HepG2 (cell line): ENCODE data around the gene ZNHIT6. TPM values are rescaled to one million over a fixed set of nuclear protein-coding genes. Genes with fewer than 3 reads are reported as not detected.
"Not testable (repeated sequence)": the region's sequence is repeated elsewhere in the genome, so short reads cannot be mapped to it uniquely, and the experiment has no call there.

Source experiments
- BRD4 ChIP-seq: sonication (generic); formaldehyde crosslinking; IDR thresholded peaks from 2 replicates; pipeline ENCODE4 v1.4.0; 2020; ENCODE audit warnings: missing genetic modification reagents
- CEBPG ChIP-seq: IDR thresholded peaks from 2 replicates; pipeline ENCODE4 v1.6.1; 2016
- FOXA3 ChIP-seq: IDR thresholded peaks from 2 replicates; pipeline ENCODE4 v1.6.1; 2016; ENCODE audit warnings: missing genetic modification reagents, missing compliant biosample characterization
- ISL2 ChIP-seq: sonication (generic); formaldehyde crosslinking; IDR thresholded peaks from 2 replicates; pipeline ENCODE4 v1.5.0; 2020; ENCODE audit warnings: missing genetic modification reagents
- KDM2A ChIP-seq: sonication (generic); formaldehyde crosslinking; IDR thresholded peaks from 2 replicates; pipeline ENCODE4 v1.4.0; 2020; ENCODE audit warnings: low read depth, missing genetic modification reagents, borderline replicate concordance
- LCORL ChIP-seq, 2 experiments: fragments of 450-650 bp in 1 of 2; sonication (generic) in 1 of 2; formaldehyde crosslinking in 1 of 2; IDR thresholded peaks; 2 replicates each; pipeline versions ENCODE4 v1.5.0 to v1.6.1; 2017 to 2020; ENCODE audit warnings: antibody characterized with exemption in 1 of 2, missing genetic modification reagents in 1 of 2
- POLR2G ChIP-seq: fragments of 200-400 bp; formaldehyde crosslinking; IDR thresholded peaks from 2 replicates; pipeline ENCODE4 v1.6.1; 2018; ENCODE audit warnings: mild to moderate bottlenecking, low read depth, low read length, moderate library complexity
- RARA ChIP-seq: IDR thresholded peaks from 2 replicates; pipeline ENCODE4 v1.6.1; 2016; ENCODE audit warnings: missing genetic modification reagents, missing compliant biosample characterization
- SOX5 ChIP-seq: IDR thresholded peaks from 2 replicates; pipeline ENCODE4 v1.6.1; 2016; ENCODE audit warnings: borderline replicate concordance
- ZNF331 ChIP-seq: sonication (generic); formaldehyde crosslinking; IDR thresholded peaks from 2 replicates; pipeline ENCODE4 v1.4.0; 2020; ENCODE audit warnings: missing genetic modification reagents
- ZNF350 ChIP-seq: sonication (generic); formaldehyde crosslinking; IDR thresholded peaks from 2 replicates; pipeline ENCODE4 v1.4.0; 2020; ENCODE audit warnings: mild to moderate bottlenecking, low read depth, missing genetic modification reagents, borderline replicate concordance
- ZNF501 ChIP-seq: sonication (generic); formaldehyde crosslinking; IDR thresholded peaks from 2 replicates; pipeline ENCODE4 v1.5.1; 2020; ENCODE audit warnings: mild to moderate bottlenecking, moderate library complexity, missing genetic modification reagents
- ZNF768 ChIP-seq: sonication (generic); formaldehyde crosslinking; IDR thresholded peaks from 2 replicates; pipeline ENCODE4 v1.4.0; 2020; ENCODE audit warnings: missing genetic modification reagents
- polyA plus RNA-seq, 8 experiments: library from polyadenylated mRNA; depleted of rRNA in 3 of 8; stranded (reverse) in 7 of 8; unstranded in 1 of 8; fragments of >200 nt; fragmentation: Illumina TruSeq in 4 of 8; extraction: Trizol in 4 of 8; gene quantifications; 2 replicates each; pipeline versions ENCODE4 v1.2.1 to v1.2.3, GENCODE V29; 2011 to 2016; ENCODE audit warnings: low read depth in 4 of 8, missing spikeins in 1 of 8, mixed read lengths in 1 of 8; ENCODE audit not compliant: insufficient read depth in 1 of 8
- total RNA-seq, 5 experiments: library from RNA; depleted of rRNA; stranded (reverse); fragments of >200 nt; fragmentation: Illumina TruSeq; extraction: Trizol; gene quantifications; 2 replicates each; pipeline ENCODE4 v1.2.3, GENCODE V29; 2016; ENCODE audit warnings: low read depth in 1 of 5
- TF ChIP-seq, protein P1 (sequence below): sonication (generic); IDR thresholded peaks from 2 replicates; pipeline ENCODE4 v1.6.1; 2016; ENCODE audit warnings: low read depth, borderline replicate concordance
- TF ChIP-seq, protein P2 (sequence below): sonication (generic); formaldehyde crosslinking; IDR thresholded peaks from 2 replicates; pipeline ENCODE4 v1.8.1; 2023; ENCODE audit warnings: mild to moderate bottlenecking, moderate library complexity, missing genetic modification reagents
- TF ChIP-seq, protein P3 (sequence below): sonication (generic); formaldehyde crosslinking; IDR thresholded peaks from 2 replicates; pipeline ENCODE4 v1.4.0; 2020; ENCODE audit warnings: missing genetic modification reagents
- TF ChIP-seq, protein P4 (sequence below): IDR thresholded peaks from 2 replicates; pipeline ENCODE4 v1.6.1; 2012; ENCODE audit warnings: low read depth, low read length, improper control_type of control experiment
- TF ChIP-seq, protein P5 (sequence below): sonication (generic); formaldehyde crosslinking; IDR thresholded peaks from 2 replicates; pipeline ENCODE4 v1.4.0; 2020; ENCODE audit warnings: missing genetic modification reagents

ZNHIT6 gene
- total and polyA plus RNA-seq, 2 of the 13 experiments (the other 11 are each of a cell fraction or from before 2014, with no cell fraction given), result 6.0 to 15.2 TPM

DNA sequence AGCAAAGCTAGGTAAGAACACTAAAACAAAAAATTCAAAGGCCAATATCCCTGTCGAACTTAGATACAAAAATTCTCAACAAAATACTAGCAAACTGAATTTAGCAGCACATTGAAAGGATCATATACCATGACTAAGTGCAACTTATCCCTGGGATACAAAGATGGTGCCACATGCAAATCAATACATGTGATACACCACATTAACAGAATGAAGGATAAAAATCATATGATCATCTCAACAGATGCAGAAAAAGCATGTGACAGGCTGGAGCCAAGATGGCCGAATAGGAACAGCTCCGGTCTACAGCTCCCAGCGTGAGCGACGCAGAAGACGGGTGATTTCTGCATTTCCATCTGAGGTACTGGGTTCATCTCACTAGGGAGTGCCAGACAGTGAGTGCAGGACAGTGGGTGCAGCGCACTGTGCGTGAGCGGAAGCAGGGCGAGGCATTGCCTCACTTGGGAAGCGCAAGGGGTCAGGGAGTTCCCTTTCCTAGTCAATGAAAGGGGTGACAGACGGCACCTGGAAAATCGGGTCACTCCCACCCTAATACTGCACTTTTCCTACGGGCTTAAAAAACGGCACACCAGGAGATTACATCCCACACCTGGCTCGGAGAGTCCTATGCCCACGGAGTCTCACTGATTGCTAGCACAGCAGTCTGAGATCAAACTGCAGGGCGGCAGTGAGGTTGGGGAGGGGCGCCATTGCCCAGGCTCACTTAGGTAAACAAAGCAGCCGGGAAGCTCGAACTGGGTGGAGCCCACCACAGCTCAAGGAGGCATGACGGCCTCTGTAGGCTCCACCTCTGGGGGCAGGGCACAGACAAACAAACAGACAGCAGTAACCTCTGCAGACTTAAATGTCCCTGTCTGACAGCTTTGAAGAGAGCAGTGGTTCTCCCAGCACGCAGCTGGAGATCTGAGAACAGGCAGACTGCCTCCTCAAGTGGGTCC, 66.4 kb downstream of the ZNHIT6 start (continued):
- TF ChIP-seq ZNF501 (CRISPR knock-in tag) (peak; percentile 55; the same call in 1 of the 2 replicates), ISL2 (0 out of 2 replicates have a peak, but pooled peaks have one; percentile 18), ZNF331 (CRISPR knock-in tag) (0 out of 2 replicates have a peak, but pooled peaks have one; percentile 21), LCORL (CRISPR knock-in tag; IDR thresholded peaks at IDR 0.05) (peak; percentile 8; the same call in 1 of the 2 replicates), POLR2G (peak; percentile 42; the same call in 1 of the 2 replicates), CEBPG (CRISPR knock-in tag) (peak; percentile 57), ZNF768 (0 out of 2 replicates have a peak, but pooled peaks have one; percentile 26), SOX5 (0 out of 2 replicates have a peak, but pooled peaks have one; percentile 27), ZNF350 (CRISPR knock-in tag) (peak; percentile 49; the same call in 1 of the 2 replicates), KDM2A (peak; percentile 53; the same call in 1 of the 2 replicates), FOXA3 (peak; percentile 73), BRD4 (CRISPR knock-in tag) (peak; percentile 71; the same call in 1 of the 2 replicates), RARA (CRISPR knock-in tag) (peak; percentile 26; the same call in 1 of the 2 replicates)
- TF ChIP-seq, protein P1, sequence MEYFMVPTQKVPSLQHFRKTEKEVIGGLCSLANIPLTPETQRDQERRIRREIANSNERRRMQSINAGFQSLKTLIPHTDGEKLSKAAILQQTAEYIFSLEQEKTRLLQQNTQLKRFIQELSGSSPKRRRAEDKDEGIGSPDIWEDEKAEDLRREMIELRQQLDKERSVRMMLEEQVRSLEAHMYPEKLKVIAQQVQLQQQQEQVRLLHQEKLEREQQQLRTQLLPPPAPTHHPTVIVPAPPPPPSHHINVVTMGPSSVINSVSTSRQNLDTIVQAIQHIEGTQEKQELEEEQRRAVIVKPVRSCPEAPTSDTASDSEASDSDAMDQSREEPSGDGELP, result 0 out of 2 replicates have a peak, but pooled peaks have one; percentile 7
- not testable (repeated sequence) for TF ChIP-seq LCORL (IDR thresholded peaks at IDR 0.05)
- TF ChIP-seq, protein P2, sequence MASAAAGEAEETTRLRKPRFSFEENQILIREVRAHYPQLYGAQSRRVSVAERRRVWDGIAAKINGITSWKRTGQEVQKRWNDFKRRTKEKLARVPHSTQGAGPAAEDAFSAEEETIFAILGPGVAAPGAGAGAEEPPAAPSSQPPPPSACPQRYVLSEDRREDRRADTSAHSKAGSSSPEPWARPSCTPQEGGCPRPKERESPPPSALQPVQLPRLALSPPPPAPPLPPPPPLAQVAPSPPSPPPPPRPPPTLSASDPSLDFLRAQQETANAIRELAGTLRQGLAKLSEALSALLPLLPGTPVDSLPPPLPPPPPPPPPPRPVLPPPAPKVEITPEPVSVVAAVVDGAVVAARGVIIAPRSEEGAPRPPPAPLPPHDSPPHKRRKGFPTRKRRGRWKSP, result 0 out of 2 replicates have a peak, but pooled peaks have one; percentile 45
- TF ChIP-seq, protein P3, sequence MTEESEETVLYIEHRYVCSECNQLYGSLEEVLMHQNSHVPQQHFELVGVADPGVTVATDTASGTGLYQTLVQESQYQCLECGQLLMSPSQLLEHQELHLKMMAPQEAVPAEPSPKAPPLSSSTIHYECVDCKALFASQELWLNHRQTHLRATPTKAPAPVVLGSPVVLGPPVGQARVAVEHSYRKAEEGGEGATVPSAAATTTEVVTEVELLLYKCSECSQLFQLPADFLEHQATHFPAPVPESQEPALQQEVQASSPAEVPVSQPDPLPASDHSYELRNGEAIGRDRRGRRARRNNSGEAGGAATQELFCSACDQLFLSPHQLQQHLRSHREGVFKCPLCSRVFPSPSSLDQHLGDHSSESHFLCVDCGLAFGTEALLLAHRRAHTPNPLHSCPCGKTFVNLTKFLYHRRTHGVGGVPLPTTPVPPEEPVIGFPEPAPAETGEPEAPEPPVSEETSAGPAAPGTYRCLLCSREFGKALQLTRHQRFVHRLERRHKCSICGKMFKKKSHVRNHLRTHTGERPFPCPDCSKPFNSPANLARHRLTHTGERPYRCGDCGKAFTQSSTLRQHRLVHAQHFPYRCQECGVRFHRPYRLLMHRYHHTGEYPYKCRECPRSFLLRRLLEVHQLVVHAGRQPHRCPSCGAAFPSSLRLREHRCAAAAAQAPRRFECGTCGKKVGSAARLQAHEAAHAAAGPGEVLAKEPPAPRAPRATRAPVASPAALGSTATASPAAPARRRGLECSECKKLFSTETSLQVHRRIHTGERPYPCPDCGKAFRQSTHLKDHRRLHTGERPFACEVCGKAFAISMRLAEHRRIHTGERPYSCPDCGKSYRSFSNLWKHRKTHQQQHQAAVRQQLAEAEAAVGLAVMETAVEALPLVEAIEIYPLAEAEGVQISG (CRISPR knock-in tag), result peak; percentile 54; the same call in 1 of the 2 replicates
- TF ChIP-seq, protein P4, sequence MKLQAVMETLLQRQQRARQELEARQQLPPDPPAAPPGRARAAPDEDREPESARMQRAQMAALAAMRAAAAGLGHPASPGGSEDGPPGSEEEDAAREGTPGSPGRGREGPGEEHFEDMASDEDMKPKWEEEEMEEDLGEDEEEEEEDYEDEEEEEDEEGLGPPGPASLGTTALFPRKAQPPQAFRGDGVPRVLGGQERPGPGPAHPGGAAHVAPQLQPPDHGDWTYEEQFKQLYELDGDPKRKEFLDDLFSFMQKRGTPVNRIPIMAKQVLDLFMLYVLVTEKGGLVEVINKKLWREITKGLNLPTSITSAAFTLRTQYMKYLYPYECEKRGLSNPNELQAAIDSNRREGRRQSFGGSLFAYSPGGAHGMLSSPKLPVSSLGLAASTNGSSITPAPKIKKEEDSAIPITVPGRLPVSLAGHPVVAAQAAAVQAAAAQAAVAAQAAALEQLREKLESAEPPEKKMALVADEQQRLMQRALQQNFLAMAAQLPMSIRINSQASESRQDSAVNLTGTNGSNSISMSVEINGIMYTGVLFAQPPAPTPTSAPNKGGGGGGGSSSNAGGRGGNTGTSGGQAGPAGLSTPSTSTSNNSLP, result 0 out of 2 replicates have a peak, but pooled peaks have one; percentile 18
- TF ChIP-seq, protein P5, sequence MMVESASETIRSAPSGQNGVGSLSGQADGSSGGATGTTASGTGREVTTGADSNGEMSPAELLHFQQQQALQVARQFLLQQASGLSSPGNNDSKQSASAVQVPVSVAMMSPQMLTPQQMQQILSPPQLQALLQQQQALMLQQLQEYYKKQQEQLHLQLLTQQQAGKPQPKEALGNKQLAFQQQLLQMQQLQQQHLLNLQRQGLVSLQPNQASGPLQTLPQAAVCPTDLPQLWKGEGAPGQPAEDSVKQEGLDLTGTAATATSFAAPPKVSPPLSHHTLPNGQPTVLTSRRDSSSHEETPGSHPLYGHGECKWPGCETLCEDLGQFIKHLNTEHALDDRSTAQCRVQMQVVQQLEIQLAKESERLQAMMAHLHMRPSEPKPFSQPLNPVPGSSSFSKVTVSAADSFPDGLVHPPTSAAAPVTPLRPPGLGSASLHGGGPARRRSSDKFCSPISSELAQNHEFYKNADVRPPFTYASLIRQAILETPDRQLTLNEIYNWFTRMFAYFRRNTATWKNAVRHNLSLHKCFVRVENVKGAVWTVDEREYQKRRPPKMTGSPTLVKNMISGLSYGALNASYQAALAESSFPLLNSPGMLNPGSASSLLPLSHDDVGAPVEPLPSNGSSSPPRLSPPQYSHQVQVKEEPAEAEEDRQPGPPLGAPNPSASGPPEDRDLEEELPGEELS (CRISPR knock-in tag), result peak; percentile 50; the same call in 1 of the 2 replicates
